ENCODE measurements around the gene NDUFA11.
A peak's percentile ranks its signal among the peaks of the same experiment; 100 is the strongest.

Gene NDUFA11

DNA sequence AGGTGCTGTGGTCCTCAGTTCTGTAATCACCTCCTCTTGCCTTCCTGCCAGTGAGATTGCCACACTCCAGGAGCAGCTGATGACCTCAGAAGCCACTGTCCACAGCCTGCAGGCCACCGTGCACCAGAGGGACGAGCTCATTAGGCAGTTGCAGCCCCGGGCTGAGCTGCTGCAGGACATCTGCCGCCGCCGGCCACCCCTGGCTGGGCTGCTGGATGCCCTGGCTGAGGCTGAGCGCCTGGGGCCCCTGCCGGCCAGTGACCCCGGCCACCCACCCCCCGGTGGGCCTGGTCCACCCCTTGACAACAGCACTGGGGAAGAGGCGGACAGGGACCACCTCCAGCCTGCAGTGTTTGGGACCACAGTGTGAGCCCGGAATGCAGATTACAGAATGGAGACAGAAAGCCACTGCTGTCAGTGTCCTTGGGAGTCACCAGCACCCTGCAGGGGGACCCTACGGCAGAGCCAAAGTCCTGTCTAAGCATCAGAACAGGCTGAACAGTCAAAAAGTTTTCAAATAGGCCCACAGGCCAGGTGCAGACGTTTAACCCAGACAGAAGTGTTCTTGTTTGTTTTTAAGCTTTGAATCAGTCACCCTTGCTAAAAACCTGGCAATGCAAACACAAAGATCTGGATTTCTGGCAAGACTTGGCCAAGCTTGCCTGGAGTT, 5.3 kb upstream of the NDUFA11 start:
- DNase-seq (ENCODE audit: low read depth), result no peak

DNA sequence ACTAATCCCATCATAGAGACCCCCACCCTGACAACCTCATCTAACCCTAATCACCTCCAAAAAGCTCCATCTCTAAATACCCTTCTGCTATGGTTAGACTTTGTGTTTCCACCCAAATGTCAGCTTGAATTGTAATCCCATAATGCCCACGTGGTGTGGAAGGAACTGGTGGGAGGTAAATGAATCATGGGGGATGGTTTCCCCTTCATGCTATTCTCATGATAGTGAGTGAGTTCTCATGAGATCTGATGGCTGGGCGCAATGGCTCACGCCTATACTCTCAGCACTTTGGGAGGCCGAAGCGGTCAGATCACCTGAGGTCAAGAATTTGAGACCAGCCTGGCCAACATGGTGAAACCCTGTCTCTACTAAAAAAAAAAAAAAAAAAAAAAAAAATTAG, 3.7 kb upstream of the NDUFA11 start:
- DNase-seq (ENCODE audit: low read depth), result peak; percentile 22

- DNase-seq (ENCODE audit: low read depth), result no peak
Measured at GRCh38 chr19:5905114-5905778, 1.7 kb upstream of the NDUFA11 start.

GRCh38 chr19:5904352-5905113, 943 bp upstream of the NDUFA11 start, which contains the start of gene VMAC:
Gene VMAC (plus strand): TSS chr19:5904872. CDS start chr19:5904891, 19 bp downstream.
- peak; percentile 100 for DNase-seq (ENCODE audit: low read depth)

- no peak for DNase-seq (ENCODE audit: low read depth)
Measured at GRCh38 chr19:5903056-5903623, 450 bp downstream of the NDUFA11 start.

DNA sequence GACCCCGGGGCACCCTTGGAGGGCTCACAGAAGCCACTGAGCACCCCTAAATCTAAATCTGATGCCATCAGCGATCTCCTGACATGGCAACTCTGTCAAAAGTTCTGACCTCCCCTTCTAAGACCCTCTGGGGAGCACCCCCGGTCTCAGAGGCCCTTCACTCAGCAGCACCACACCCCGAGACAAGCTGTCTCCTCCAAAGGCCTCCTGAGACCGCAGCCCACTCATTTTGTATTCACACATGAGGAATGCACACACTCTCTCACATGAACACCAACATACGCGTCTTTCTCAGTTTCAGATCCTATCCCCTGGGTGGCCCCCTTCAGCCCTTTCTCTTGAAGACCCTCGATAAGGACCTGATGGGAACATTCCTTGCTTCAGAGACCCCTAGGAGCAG, 2.6 kb downstream of the NDUFA11 start:
- DNase-seq (ENCODE audit: low read depth), result no peak

- no peak for DNase-seq (ENCODE audit: low read depth)
Measured at GRCh38 chr19:5899728-5900526, 3.7 kb downstream of the NDUFA11 start.

GRCh38 chr19:5897189-5897969, 6.2 kb downstream of the NDUFA11 start:
- DNase-seq (ENCODE audit: low read depth), result no peak

- no peak for DNase-seq (ENCODE audit: low read depth)
Measured at GRCh38 chr19:5896365-5897076, 7.1 kb downstream of the NDUFA11 start.

- no peak for DNase-seq (ENCODE audit: low read depth)
Measured at GRCh38 chr19:5895890-5896289, 7.7 kb downstream of the NDUFA11 start.

DNA sequence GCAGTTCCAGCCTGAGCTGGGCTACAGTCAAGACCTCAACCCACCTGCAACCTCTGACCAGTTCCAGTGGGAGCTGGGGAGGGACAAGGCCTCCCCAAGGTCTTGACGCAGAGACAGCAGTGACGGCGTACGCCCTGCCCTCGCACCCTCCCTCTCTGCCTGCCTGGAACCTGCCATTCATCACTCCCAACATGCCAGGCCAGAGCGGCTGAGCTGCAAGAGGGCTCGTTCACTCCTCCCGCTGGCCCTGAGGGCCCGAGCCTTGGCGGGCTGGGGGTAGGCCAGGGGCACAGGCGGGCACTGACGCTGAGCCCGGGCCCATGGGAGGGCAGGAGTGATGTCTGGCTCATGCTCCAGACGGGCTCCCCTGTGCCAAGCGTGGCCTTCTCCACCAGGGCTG, 8.2 kb downstream of the NDUFA11 start:
- DNase-seq (ENCODE audit: low read depth), result no peak

- no peak for DNase-seq (ENCODE audit: low read depth)
Measured at GRCh38 chr19:5894704-5895349, 8.8 kb downstream of the NDUFA11 start.

DNA sequence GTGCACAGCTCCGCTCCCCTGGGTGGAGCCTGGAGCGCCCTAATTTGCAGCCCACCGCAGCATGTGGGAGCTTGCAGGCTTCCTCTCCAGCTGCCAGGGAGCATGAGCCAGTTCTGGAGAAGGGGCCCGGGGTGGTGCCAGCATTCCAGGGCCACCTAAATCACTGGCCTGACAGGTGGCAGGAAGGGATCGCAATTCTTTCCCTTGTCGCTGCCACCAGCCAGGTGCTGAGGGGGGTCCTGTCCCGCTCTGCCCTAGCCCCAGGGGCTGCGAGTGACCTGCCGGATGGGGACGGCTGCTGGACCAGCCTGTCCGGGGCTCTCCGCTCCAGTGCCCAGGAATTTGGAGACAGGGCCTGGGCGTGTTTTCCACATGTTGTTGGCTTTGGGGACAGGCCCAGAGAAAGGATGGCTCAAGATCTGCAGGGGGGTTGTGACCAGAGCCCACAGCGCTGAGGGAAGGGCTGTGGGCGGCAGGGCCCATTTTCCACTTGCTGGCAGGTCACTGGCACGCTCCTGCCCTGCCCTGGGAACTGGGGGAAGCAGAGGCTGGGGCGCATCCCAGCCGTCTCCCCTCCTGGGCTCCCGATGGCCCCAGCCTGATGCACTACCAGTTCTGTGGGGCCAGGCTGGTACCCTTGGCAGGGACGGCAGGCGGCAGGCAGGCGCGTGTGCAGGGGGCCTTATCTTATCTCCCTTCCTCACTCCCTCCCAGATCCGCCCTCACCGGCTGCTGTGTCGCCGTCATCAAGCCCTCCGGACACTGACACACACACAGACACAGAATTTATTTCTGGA, 9.5 kb downstream of the NDUFA11 start:
- DNase-seq (ENCODE audit: low read depth), result no peak

GRCh38 chr19:5893296-5893903, 10.2 kb downstream of the NDUFA11 start:
- no peak for DNase-seq (ENCODE audit: low read depth)

DNA sequence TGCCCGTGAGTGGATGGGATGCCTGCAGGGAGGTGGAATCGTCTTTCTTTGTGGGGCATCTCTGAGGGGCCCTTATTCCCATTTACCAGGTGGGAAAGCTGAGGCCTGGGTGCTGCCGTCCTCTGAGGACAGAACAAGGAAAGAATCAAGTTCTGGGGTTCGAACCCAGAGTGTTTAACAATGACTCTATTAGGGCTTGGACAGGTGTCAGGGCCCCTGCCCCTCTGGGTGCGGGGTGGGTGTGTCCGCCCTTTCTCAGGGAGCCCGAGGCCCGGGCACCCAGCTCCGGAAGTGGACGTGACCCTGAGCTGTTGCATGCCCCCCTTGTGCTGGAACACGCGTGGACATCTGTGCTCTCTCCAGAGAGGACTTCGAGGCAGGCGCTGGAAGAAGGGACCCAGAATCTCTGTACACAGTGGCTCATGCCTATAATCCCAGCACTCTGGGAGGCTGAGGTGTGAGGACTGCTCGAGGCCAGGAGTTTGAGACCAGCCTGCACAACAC, 10.8 kb downstream of the NDUFA11 start:
- no peak for DNase-seq (ENCODE audit: low read depth)

- no peak for DNase-seq (ENCODE audit: low read depth)
Measured at GRCh38 chr19:5891938-5892771, 11.4 kb downstream of the NDUFA11 start.

DNA sequence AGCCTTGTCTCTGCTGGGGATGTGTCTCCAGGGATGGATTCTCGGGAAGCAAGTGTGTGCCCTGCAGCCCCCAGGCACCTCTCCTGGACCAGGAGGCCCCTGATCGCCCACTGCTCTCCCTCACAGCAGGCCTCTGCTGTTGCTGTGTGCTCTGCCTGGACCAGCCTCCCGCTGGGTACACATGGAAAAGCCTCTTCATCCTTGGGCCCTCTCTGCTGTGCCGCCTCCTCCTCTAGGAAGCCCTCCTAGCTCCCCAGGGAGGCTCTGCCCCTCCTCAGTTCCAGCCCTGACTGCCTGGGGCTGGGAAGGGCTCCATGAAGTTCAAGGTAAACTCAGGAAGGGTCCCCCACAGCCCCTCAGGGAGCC, 12.0 kb downstream of the NDUFA11 start:
- DNase-seq (ENCODE audit: low read depth), result no peak

DNA sequence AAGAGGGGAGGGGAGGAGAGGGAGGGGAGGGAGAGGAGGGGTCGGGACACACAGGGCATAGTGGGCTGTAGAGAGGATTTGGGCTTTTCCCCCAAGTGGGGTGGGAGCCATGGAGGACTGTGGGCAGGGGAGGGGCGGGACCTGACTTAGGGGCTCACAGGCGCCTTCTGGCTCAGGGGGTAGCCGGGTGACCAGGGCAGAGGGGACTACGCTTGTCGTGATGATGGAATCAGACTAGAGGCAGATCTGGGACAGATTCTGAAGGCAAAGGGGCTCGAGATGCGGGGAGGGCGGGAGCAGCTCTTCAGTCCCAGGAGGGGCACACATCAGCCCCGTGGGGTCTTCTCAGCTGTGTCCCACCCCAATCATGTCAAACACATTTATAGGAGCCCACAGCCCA, 13.5 kb downstream of the NDUFA11 start:
- DNase-seq (ENCODE audit: low read depth), result no peak
